SK-N-SH (cell line): ENCODE measurements around the gene DCP2. TPM values are rescaled to one million over a fixed set of nuclear protein-coding genes. Genes with fewer than 3 reads are reported as not detected.

Source experiments
- CTCF ChIA-PET: fragments of 300-600, 350-600 bp; formaldehyde crosslinking; extraction: SDS; loops from one replicate; lab custom pipeline; 2021; lab: Yijun Ruan, JAX
- POLR2A ChIA-PET: fragments of 350-600 bp; sonication (Branson Sonifier 250); formaldehyde crosslinking; extraction: SDS; loops from one replicate; lab custom pipeline; 2020; ENCODE audit warnings: antibody characterized with exemption, inconsistent platforms; lab: Yijun Ruan, JAX
- DNase-seq: peaks from one replicate; pipeline ENCODE4 v3.0.0; 2012
- H2AFZ ChIP-seq: fragments of 200-600 bp; sonication (generic); 2 replicates; pipeline ENCODE4 v1.8.1; 2016; ENCODE audit warnings: antibody characterized with exemption, mild to moderate bottlenecking, low read depth
- H3F3A ChIP-seq: fragments of 200-600 bp; sonication (generic); replicated peaks from 2 replicates; pipeline ENCODE3; 2016; ENCODE audit warnings: antibody characterized with exemption, mild to moderate bottlenecking; ENCODE audit not compliant: insufficient read depth
- H3K27ac ChIP-seq, 2 experiments: fragments of 200-500 bp in 1 of 2; fragments of 200-600 bp in 1 of 2; sonication (Bioruptor generic) in 1 of 2; sonication (generic), shearing (Covaris generic) in 1 of 2; 2 replicates each; pipeline versions ENCODE4 v1.5.1 to v1.6.1; 2014 to 2016; ENCODE audit warnings: low read depth in 2 of 2, inconsistent platforms in 1 of 2, low read length in 1 of 2, mild to moderate bottlenecking in 1 of 2, mixed read lengths in 1 of 2
- H3K27me3 ChIP-seq: fragments of 200-600 bp; sonication (generic), shearing (Covaris generic); 2 replicates; pipeline ENCODE4 v1.6.1; 2016; ENCODE audit warnings: mixed run types; ENCODE audit not compliant: insufficient read depth
- H3K36me3 ChIP-seq, 2 experiments: fragments of 200-500 bp in 1 of 2; fragments of 200-600 bp in 1 of 2; sonication (Bioruptor generic) in 1 of 2; sonication (generic) in 1 of 2; replicated peaks in 1 of 2; 2 replicates each; pipeline versions ENCODE3 to v1.5.1; 2014 to 2016; ENCODE audit warnings: low read length in 1 of 2, mild to moderate bottlenecking in 1 of 2; ENCODE audit not compliant: insufficient read depth in 2 of 2, control insufficient read depth in 1 of 2
- H3K4me1 ChIP-seq, 2 experiments: fragments of 200-500 bp in 1 of 2; fragments of 200-600 bp in 1 of 2; sonication (Bioruptor generic) in 1 of 2; sonication (generic), shearing (Covaris generic) in 1 of 2; 2 replicates each; pipeline versions ENCODE4 v1.5.1 to v1.6.1; 2014 to 2016; ENCODE audit warnings: low read depth in 1 of 2, low read length in 1 of 2, mixed run types in 1 of 2; ENCODE audit not compliant: insufficient read depth in 2 of 2, control insufficient read depth in 1 of 2
- H3K4me2 ChIP-seq: fragments of 200-600 bp; sonication (generic), shearing (Covaris generic); 2 replicates; pipeline ENCODE4 v1.6.1; 2017; ENCODE audit warnings: mixed run types
- H3K4me3 ChIP-seq, 2 experiments: fragments of 200-500 bp in 1 of 2; fragments of 200-600 bp in 1 of 2; sonication (Bioruptor generic) in 1 of 2; sonication (generic), shearing (Covaris generic) in 1 of 2; 2 replicates each; pipeline versions ENCODE4 v1.5.1 to v1.8.1; 2014 to 2016; ENCODE audit warnings: low read depth in 2 of 2, inconsistent platforms in 1 of 2, low read length in 1 of 2, mild to moderate bottlenecking in 1 of 2, mixed read lengths in 1 of 2, moderate library complexity in 1 of 2
- H3K79me2 ChIP-seq: fragments of 200-600 bp; sonication (generic); 2 replicates; pipeline ENCODE4 v1.8.1; 2017; ENCODE audit warnings: mild to moderate bottlenecking; ENCODE audit not compliant: insufficient read depth
- H3K9ac ChIP-seq: fragments of 200-600 bp; sonication (generic); 2 replicates; pipeline ENCODE4 v1.6.1; 2017; ENCODE audit warnings: mixed run types
- H3K9me2 ChIP-seq: fragments of 200-600 bp; sonication (generic); 2 replicates; pipeline ENCODE4 v1.6.1; 2017; ENCODE audit warnings: mixed run types
- H3K9me3 ChIP-seq: fragments of 200-600 bp; sonication (generic); 2 replicates; pipeline ENCODE4 v1.6.1; 2017; ENCODE audit warnings: mixed run types, mild to moderate bottlenecking, moderate library complexity
- H4K20me1 ChIP-seq: fragments of 200-600 bp; sonication (generic); 2 replicates; pipeline ENCODE4 v1.6.1; 2017; ENCODE audit warnings: mild to moderate bottlenecking, mixed run types; ENCODE audit not compliant: insufficient read depth
- CHD2 ChIP-seq: fragments of 150-350 bp; IDR thresholded peaks from 2 replicates; pipeline ENCODE4 v1.6.1; 2018; ENCODE audit warnings: low read length; ENCODE audit not compliant: partially characterized antibody
- CTCF ChIP-seq: fragments of 200-600 bp; sonication (generic); IDR thresholded peaks from 2 replicates; pipeline ENCODE4 v1.6.1; 2017; ENCODE audit warnings: antibody characterized with exemption, mild to moderate bottlenecking, moderate library complexity
- ELF1 ChIP-seq: IDR thresholded peaks from 2 replicates; pipeline ENCODE4 v1.4.0; 2012
- EP300 ChIP-seq, 2 experiments: IDR thresholded peaks; 2 replicates each; pipeline versions ENCODE4 v1.4.0 to v1.6.1; 2012; ENCODE audit warnings: borderline replicate concordance in 1 of 2, low read depth in 1 of 2, low read length in 1 of 2
- EZH2phosphoT487 ChIP-seq: fragments of 200-600 bp; sonication (generic); IDR thresholded peaks from 2 replicates; pipeline ENCODE4 v1.6.1; 2017; ENCODE audit warnings: low read depth, mixed run types, mild to moderate bottlenecking, antibody characterized with exemption, moderate library complexity, borderline replicate concordance
- FOSL2 ChIP-seq: IDR thresholded peaks from 2 replicates; pipeline ENCODE4 v1.4.0; 2012; ENCODE audit warnings: low read depth, mild to moderate bottlenecking, moderate library complexity, borderline replicate concordance
- FOXJ3 ChIP-seq: sonication (generic); formaldehyde crosslinking; IDR thresholded peaks from 2 replicates; pipeline ENCODE4 v1.5.1; 2020; ENCODE audit warnings: mild to moderate bottlenecking, missing genetic modification reagents
- FOXM1 ChIP-seq: IDR thresholded peaks from 2 replicates; pipeline ENCODE4 v1.4.0; 2012; ENCODE audit warnings: low read depth, mild to moderate bottlenecking
- GABPA ChIP-seq: IDR thresholded peaks from 2 replicates; pipeline ENCODE4 v1.4.0; 2012; ENCODE audit warnings: low read depth, mild to moderate bottlenecking
- IRF3 ChIP-seq: fragments of 150-350 bp; IDR thresholded peaks from 2 replicates; pipeline ENCODE4 v1.6.1; 2016; ENCODE audit warnings: mild to moderate bottlenecking, low read depth, low read length
- JUND ChIP-seq: IDR thresholded peaks from 2 replicates; pipeline ENCODE4 v1.4.0; 2012
- MAX ChIP-seq: IDR thresholded peaks from 2 replicates; pipeline ENCODE4 v1.4.0; 2012; ENCODE audit warnings: low read depth
- MEF2A ChIP-seq: IDR thresholded peaks from 2 replicates; pipeline ENCODE4 v1.4.0; 2012; ENCODE audit warnings: low read depth, borderline replicate concordance
- NFIC ChIP-seq: IDR thresholded peaks from 2 replicates; pipeline ENCODE4 v1.4.0; 2012; ENCODE audit warnings: borderline replicate concordance
- PBX3 ChIP-seq: IDR thresholded peaks from 2 replicates; pipeline ENCODE4; 2012
- POLR2AphosphoS5 ChIP-seq: IDR thresholded peaks from 2 replicates; pipeline ENCODE4 v1.6.1; 2012; ENCODE audit warnings: low read depth, low read length
- RAD21 ChIP-seq: IDR thresholded peaks from 2 replicates; pipeline ENCODE4 v1.6.1; 2012; ENCODE audit warnings: mild to moderate bottlenecking, low read length
- RCOR1 ChIP-seq: fragments of 150-350 bp; IDR thresholded peaks from 2 replicates; pipeline ENCODE4 v1.6.1; 2017; ENCODE audit warnings: antibody characterized with exemption, low read length
- RFX5 ChIP-seq: IDR thresholded peaks from 2 replicates; pipeline ENCODE4 v1.6.1; 2012; ENCODE audit warnings: mild to moderate bottlenecking, improper control_type of control experiment, low read length
- RXRA ChIP-seq: IDR thresholded peaks from 2 replicates; pipeline ENCODE4 v1.4.0; 2012; ENCODE audit warnings: low read depth, mild to moderate bottlenecking, borderline replicate concordance
- SIN3A ChIP-seq: IDR thresholded peaks from 2 replicates; pipeline ENCODE4 v1.6.1; 2012; ENCODE audit warnings: low read depth, mild to moderate bottlenecking, low read length, moderate library complexity, borderline replicate concordance
- SMC3 ChIP-seq: IDR thresholded peaks from 2 replicates; pipeline ENCODE4 v1.6.1; 2012; ENCODE audit warnings: low read depth, low read length, improper control_type of control experiment
- TAF1 ChIP-seq: IDR thresholded peaks from 2 replicates; pipeline ENCODE4 v1.6.1; 2012; ENCODE audit warnings: low read depth, mild to moderate bottlenecking, low read length, moderate library complexity, borderline replicate concordance
- TCF12 ChIP-seq: IDR thresholded peaks from 2 replicates; pipeline ENCODE4 v1.4.0; 2012
- TEAD4 ChIP-seq: IDR thresholded peaks from 2 replicates; pipeline ENCODE4 v1.4.0; 2012; ENCODE audit warnings: mild to moderate bottlenecking, borderline replicate concordance; ENCODE audit not compliant: insufficient read depth
- USF1 ChIP-seq: IDR thresholded peaks from 2 replicates; pipeline ENCODE4 v1.4.0; 2012; ENCODE audit warnings: low read depth, borderline replicate concordance
- USF2 ChIP-seq: fragments of 150-350 bp; IDR thresholded peaks from 2 replicates; pipeline ENCODE4 v1.6.1; 2017; ENCODE audit warnings: antibody characterized with exemption, low read length, low read depth, borderline replicate concordance
- YY1 ChIP-seq: IDR thresholded peaks from 2 replicates; pipeline ENCODE4 v1.4.0; 2012; ENCODE audit warnings: low read depth, mild to moderate bottlenecking
- WGBS: methylation state at CpG from one replicate; pipeline ENCODE4 v1.1.6; 2017; ENCODE audit warnings: low lambda C conversion rate; 5-methylcytosine and 5-hydroxymethylcytosine counted together
- polyA plus RNA-seq, 3 experiments: library from polyadenylated mRNA; depleted of rRNA; stranded (reverse); fragments of >200 nt; gene quantifications; 2 replicates each; pipeline ENCODE4 v1.2.3, GENCODE V29; 2012

DCP2 gene
- polyA plus RNA-seq, 1 of the 3 experiments (the other 2 are of a cell fraction), result 6.0 TPM

GRCh38 chr5:112958093-112959088, 18.2 kb upstream of the DCP2 start:
- Histone ChIP-seq H3K36me3 (no peaks in the 10 kb centered on the region), H4K20me1 (no peaks in the 10 kb centered on the region; the same call in 1 of the 2 replicates), H3K27ac (peak overlapping the region; percentile 62 to 97), H3K4me3 (peak overlapping the region in 1 of 2 experiments; percentile 28; a peak in 1 of 4 replicates), H3K9me3 (no peaks in the 10 kb centered on the region), H2AFZ (no peak overlapping the region), H3K4me2 (peak overlapping the region; percentile 67), H3K9ac (peak overlapping the region; percentile 36; the same call in 1 of the 2 replicates), H3K4me1 (peaks cover 9 to 36% of the 10 kb centered on the region in 2 experiments), H3F3A (peaks cover 24% of the 10 kb centered on the region), H3K9me2 (no peaks in the 10 kb centered on the region), H3K27me3 (no peaks in the 10 kb centered on the region), H3K79me2 (no peaks in the 10 kb centered on the region)
- no peak for TF ChIP-seq GABPA
- no peak for TF ChIP-seq IRF3
- no peak for TF ChIP-seq FOXM1
- no peak; the same call in 1 of the 2 replicates for TF ChIP-seq TAF1
- peak; percentile 66; the same call in 1 of the 2 replicates for TF ChIP-seq MEF2A
- peak; percentile 95 for TF ChIP-seq RXRA
- no peak for TF ChIP-seq RFX5
- TF ChIP-seq USF2, result no peak
- no peak for TF ChIP-seq RCOR1
- peak; percentile 56; the same call in 1 of the 2 replicates for TF ChIP-seq POLR2AphosphoS5
- TF ChIP-seq SMC3, result no peak
- TF ChIP-seq USF1, result no peak
- peak; percentile 95 for TF ChIP-seq JUND
- peak; percentile 96 for TF ChIP-seq TCF12
- no peak for TF ChIP-seq CHD2
- no peak for TF ChIP-seq FOXJ3
- peak; percentile 91 for TF ChIP-seq FOSL2
- TF ChIP-seq TEAD4, result peak; percentile 65; the same call in 1 of the 2 replicates
- TF ChIP-seq PBX3, result peak; percentile 79
- TF ChIP-seq MAX, result no peak
- TF ChIP-seq SIN3A, result peak; percentile 35; the same call in 1 of the 2 replicates
- no peak for TF ChIP-seq ELF1
- peak; percentile 98 for TF ChIP-seq NFIC
- no peak for TF ChIP-seq CTCF
- peak; percentile 27 to 77; a peak in 2 of 4 replicates for TF ChIP-seq EP300 (IDR thresholded peaks at IDR 0.05; ENCODE audit: borderline replicate concordance in 1 of 2, low read depth in 1 of 2, low read length in 1 of 2)
- no peak for TF ChIP-seq RAD21
- no peak for TF ChIP-seq YY1
- TF ChIP-seq EZH2phosphoT487, result no peak
- 24% methylated on average over 5 of the region's 5 CpGs for WGBS
- POLR2A ChIA-PET, result no interaction called here
- DNase-seq, result no peak
- CTCF ChIA-PET, result no interaction called here
